Left ventricle myocardium inferior (tissue), 1 donor: ENCODE measurements around the gene BOC. TPM values are rescaled to one million over a fixed set of nuclear protein-coding genes. Genes with fewer than 3 reads are reported as not detected.
A peak's percentile ranks its signal among the peaks of the same experiment; 100 is the strongest.

ENCODE experiments used
- DNase-seq: peaks from one replicate; pipeline ENCODE4 v3.0.0-alpha.2; 2020
- H3K27ac ChIP-seq: fragments of 200-600 bp; replicated peaks from 2 replicates; pipeline ENCODE4 v1.8.0; 2021
- H3K27me3 ChIP-seq: fragments of 200-600 bp; 2 replicates; pipeline ENCODE4 v1.8.0; 2021; ENCODE audit warnings: low read depth
- H3K36me3 ChIP-seq: fragments of 200-600 bp; 2 replicates; pipeline ENCODE4 v1.8.0; 2021
- H3K4me1 ChIP-seq: fragments of 200-600 bp; 2 replicates; pipeline ENCODE4 v1.8.0; 2021
- H3K4me3 ChIP-seq: fragments of 200-600 bp; 2 replicates; pipeline ENCODE4 v1.8.0; 2021; ENCODE audit warnings: mild to moderate bottlenecking, moderate library complexity
- H3K9me3 ChIP-seq: fragments of 200-600 bp; replicated peaks from 2 replicates; pipeline ENCODE4 v1.8.0; 2021
- CTCF ChIP-seq: fragments of 200-600 bp; IDR thresholded peaks from 2 replicates; pipeline ENCODE4 v1.8.0; 2021; ENCODE audit warnings: antibody characterized with exemption, mild to moderate bottlenecking, borderline replicate concordance
- intact Hi-C: fragments of 100-400 bp; cut with micrococcal nuclease; formaldehyde crosslinking; loops from one replicate; pipeline ENCODE4 v1.11.0; 2022
- total RNA-seq: library from RNA; stranded (reverse); fragmentation: NEBNext Ultra II Directional; extraction: Animal tissue kit (Norgen Biotek cat#: 25700); gene quantifications from one replicate; pipeline ENCODE4 v1.2.1, GENCODE V29; 2021
- donor health status: DM: no; HTN: yes; CAD: no; lungs with severe emphysema.

BOC gene
- total RNA-seq, 1 donor from 2014 or later = 6.7 TPM

- Histone ChIP-seq H3K27ac (peak overlapping the region; percentile 66), H3K36me3 (no peaks in the 10 kb centered on the region), H3K4me1 (peaks cover 45% of the 10 kb centered on the region), H3K27me3 (peaks cover 10% of the 10 kb centered on the region), H3K9me3 (no peaks in the 10 kb centered on the region), H3K4me3 (no peak overlapping the region)
- intact Hi-C loops = no loop called here
- no peak for TF ChIP-seq CTCF
- no peak for DNase-seq
These were observed 35.7 kb downstream of the BOC start for GRCh38 chr3:113247068-113247467.

DNA sequence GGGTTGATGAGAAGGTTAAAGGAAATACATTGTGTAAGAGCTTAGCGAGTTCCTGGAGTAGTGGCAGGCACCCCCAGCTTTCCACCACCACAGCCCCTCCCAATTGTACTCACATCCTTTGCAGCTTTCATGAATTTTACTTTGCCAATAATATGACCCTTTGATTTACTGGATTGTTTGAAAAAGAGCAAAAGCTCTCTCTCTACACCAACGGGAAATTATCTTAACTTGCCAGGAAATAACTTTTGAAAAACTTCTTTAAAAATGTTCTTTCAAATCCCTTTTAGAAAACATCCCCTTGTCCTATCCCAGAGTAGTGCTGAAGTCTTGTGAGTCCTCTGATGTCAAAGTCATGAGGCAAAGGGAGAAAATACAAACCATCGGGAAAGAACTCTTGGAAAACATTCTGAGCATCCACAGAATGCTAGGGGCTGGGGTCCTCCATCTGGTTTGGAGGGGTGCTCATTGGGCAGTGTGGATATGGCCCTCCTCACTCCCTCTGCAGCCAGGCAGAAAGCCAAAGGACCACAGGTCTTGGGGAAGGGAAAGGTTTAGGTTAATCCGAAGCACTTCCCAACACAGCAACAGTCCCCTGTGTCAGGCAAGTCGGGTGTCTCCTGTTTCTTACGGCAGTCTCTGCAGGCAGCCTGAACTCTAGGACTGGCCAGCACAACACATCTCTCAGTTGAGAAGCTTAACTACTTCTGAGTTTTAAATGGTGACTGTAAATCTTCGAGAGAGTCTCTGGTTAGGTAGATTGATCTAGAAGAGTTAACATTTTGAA is 36.5 kb downstream of the BOC start:
- intact Hi-C loops = no loop called here
- Histone ChIP-seq H3K27ac (peak overlapping the region; percentile 66), H3K4me1 (peaks cover 41% of the 10 kb centered on the region)

DNA sequence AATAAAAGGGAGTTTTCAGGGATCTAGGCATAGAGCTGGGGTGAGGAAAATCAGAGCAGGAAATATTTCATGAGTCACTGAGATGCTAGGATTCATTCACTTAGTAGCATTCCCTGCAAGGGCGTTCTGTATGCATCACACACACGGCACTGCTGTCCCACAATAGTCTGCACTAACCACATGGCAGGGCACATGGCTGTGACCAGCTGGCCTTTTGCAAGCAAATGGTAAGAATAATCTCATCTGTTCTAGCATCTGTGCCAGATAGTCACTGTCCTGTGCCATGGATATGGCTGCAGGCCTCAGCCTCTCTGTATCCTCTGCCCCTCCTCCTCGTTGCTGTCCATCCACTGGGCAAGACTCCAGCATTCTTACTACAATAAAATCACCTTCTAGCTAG is 37.8 kb downstream of the BOC start:
- no peak for DNase-seq
- peak overlapping the region; percentile 66 for H3K27ac ChIP-seq
- peaks cover 48% of the 10 kb centered on the region for H3K4me1 ChIP-seq
- no peaks in the 10 kb centered on the region for H3K9me3 ChIP-seq
- peaks cover 10% of the 10 kb centered on the region for H3K27me3 ChIP-seq
- intact Hi-C loops = no loop called here
- no peak overlapping the region for H3K4me3 ChIP-seq
- no peaks in the 10 kb centered on the region for H3K36me3 ChIP-seq
- TF ChIP-seq CTCF = no peak

More for the DNA sequence above, 36.5 kb downstream of the BOC start:
- H3K27me3 ChIP-seq = peaks cover 10% of the 10 kb centered on the region
- no peaks in the 10 kb centered on the region for H3K9me3 ChIP-seq
- TF ChIP-seq CTCF = no peak
- no peaks in the 10 kb centered on the region for H3K36me3 ChIP-seq
- no peak for DNase-seq
- H3K4me3 ChIP-seq = no peak overlapping the region

GRCh38 chr3:113249601-113250000 is 38.2 kb downstream of the BOC start:
- Histone ChIP-seq H3K27me3 (peaks cover 10% of the 10 kb centered on the region), H3K4me1 (peaks cover 48% of the 10 kb centered on the region), H3K9me3 (no peaks in the 10 kb centered on the region), H3K4me3 (no peak overlapping the region), H3K27ac (no peak overlapping the region), H3K36me3 (no peaks in the 10 kb centered on the region)
- DNase-seq = no peak
- no peak for TF ChIP-seq CTCF
- intact Hi-C loops = no loop called here

- intact Hi-C loops = no loop called here
- no peak for TF ChIP-seq CTCF
- Histone ChIP-seq H3K36me3 (no peaks in the 10 kb centered on the region), H3K27ac (no peak overlapping the region), H3K9me3 (no peaks in the 10 kb centered on the region), H3K27me3 (peaks cover 3% of the 10 kb centered on the region), H3K4me1 (peaks cover 49% of the 10 kb centered on the region), H3K4me3 (no peak overlapping the region)
- DNase-seq = no peak
These were observed 39.2 kb downstream of the BOC start for GRCh38 chr3:113250566-113250965.
